HK-2 (cell line): ENCODE results near the gene EFEMP1.
"Not testable (repeated sequence)": the region's sequence is repeated elsewhere in the genome, so short reads cannot be mapped to it uniquely, and the experiment has no call there.

Experiments used
- DNase-seq: peaks from one replicate; pipeline ENCODE4 v3.0.0-alpha.2; 2018; ENCODE audit not compliant: unreplicated experiment

EFEMP1 gene

DNA sequence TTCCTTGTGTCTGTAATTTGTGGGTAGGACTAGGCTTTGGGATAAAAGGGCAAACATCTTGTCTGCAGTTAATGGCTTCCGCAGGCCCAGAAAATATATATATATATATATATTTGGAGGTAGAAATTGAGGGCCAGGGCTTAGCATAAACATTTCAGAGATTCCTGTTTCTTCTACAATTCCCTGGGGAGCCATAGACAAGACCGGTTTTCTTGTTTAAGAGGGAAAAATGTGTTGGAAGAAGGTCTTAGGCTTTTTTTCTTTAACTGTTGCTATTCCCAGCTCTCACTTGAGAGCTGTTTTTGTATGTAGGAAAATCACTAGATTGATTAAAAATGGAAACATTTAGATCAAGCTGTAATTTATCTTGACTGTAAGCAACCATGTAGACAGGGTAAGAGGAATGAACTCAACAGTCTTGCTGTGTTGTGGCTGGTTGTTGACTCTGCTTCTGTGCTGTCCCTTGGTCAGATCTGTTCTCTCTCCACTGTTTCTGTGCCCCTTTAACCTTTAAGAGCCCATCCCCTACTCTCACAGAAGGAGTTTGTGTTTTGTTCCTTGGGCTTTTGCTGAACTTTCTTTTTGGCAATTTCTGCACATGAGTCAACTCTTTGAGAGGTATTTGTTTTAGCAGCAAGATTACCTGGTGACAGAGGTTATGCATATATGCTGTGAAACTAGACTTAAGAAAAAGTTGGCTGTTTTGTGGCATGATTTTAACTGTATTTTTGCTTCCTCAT, 58.3 kb downstream of the EFEMP1 start:
- no peak for DNase-seq

DNA sequence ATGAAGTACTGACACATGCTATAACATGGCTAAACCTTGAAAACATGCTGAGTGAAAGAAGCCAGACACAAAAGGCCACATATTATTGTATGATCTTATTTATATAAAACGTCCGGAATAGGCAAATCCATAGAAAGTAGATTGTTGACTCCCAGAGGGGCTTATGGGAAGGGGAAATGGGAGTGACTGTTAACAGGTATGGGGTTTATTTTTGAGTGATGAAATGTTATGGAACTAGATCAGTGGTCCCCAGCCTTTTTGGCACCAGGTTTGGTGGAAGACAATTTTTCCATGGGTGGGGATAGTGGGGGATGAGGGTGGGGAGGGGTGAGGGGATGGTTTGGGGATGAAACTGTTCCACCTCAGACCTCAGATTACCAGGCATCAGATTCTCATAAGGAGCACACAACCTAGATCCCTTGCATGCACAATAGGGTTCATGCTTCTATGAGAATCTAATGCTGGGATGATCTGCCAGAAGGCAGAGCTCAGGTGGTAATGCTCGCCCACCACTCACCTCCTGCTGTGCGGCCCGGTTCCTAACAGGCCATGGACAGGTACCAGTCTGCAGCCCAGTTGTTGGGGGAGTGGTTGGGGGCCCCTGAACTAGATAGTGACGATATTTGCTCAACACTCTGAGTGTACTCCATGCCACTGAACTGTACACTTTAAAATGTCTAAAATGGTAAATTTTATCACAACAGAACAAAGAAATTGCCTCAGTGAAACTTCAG, 59.1 kb downstream of the EFEMP1 start:
- DNase-seq, result no peak

DNA sequence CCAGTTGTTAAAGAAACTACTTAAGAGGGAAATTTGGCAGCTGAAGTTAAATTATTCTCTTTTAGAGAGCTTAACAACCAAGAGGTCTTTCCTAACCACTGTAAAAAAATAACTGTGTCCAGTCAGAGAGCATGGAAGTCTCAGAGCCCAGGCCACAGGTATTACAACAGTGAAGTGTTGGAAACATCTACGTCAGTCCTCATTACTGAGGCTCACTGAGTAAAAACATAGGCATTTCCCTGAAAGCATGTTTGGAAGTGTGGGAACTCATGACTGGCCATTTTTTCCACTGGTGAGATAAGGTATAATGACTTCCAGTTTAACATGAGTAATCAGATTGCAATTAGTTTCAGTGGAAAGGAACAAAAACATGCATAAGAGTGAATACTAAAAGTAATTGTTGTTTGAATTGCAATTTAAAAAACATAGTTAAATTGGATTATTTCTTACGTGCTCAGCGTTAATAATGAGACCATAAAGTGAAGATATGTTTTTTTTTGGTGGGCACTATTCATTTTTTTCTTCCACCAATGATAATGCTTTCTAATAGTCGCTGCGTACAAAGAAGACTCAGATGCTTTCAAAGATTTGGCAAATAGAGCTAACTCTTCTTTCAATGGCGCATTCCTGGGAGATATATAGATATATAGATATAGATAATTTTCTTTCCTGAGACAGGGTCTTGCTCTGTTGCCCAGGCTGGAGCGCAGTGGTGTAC, 60.8 kb downstream of the EFEMP1 start:
- DNase-seq, result peak; percentile 54

DNA sequence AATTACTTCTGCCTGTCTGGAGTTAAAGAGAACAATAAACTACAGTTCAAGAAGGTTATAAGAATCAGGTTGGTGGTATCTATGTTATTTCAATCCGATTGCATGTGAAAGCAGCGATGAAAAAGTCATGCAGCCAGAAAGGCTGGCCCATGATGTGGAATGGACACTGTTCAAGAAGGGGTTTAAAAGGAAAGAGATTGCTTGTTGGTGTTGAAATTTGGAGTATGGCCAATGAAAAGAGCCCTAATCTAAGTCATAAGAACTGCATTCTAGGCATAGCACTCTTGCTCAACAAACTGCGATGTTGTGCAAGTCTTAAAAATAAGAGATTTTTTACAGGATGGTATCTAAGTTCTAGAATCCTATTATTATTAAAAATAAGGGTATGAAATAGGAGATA, 61.3 kb downstream of the EFEMP1 start:
- DNase-seq, result no peak

DNA sequence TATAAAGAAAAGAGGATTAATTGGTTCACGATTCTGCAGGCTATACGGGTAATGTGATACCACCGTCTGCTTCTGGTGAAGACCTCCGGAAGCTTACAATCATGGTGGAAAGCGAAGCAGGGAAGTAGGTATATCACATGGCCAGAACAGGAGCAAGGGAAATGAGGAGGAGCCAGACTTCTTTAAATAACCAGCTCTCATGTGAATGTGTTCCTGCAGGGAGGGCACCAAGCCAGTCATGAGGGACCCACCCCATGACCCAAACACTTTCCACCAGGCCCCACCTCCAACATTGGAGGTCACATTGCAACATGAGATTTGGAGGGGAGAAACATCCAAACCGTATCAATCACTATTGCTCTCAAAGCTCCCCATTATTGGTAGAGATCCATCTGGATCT, 61.8 kb downstream of the EFEMP1 start:
- no peak for DNase-seq

DNA sequence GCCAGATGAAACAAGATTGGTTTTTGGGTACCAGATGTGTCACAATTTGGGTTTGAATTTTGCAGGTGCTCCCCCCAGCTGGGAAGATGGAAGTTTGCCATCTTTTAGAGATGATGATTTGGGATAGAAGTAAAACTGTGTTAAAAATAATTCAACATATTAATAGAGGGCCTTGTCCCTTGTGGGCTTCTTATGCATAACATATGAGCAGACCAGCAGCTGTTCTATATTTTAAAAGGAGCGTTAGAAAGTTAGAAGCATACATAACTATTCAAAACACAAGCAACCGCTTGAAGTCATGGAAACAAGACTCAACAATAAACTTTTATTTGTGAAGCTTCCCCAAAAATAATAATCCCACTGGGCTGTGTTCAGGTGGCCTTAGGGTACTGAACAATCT, 62.8 kb downstream of the EFEMP1 start:
- no peak for DNase-seq

DNA sequence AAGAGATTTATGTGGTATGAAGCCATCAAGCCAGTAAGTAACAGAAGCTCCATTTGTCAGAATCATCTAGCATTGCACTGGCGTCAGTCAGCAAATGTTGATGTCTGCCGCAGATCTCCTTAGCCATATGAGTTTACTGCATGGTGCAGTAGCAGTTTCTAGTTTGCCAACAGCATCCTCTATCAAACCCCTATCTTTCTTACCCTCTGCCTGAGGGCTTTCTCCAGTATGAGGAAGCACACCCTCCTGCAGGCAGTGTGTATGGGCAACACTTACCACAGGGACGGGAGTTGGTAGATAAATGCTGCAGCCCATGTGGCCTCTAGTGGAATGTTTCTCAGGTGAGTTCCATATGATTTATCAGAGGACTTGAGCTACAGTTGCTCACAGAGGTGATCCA, 63.7 kb downstream of the EFEMP1 start:
- no peak for DNase-seq

DNA sequence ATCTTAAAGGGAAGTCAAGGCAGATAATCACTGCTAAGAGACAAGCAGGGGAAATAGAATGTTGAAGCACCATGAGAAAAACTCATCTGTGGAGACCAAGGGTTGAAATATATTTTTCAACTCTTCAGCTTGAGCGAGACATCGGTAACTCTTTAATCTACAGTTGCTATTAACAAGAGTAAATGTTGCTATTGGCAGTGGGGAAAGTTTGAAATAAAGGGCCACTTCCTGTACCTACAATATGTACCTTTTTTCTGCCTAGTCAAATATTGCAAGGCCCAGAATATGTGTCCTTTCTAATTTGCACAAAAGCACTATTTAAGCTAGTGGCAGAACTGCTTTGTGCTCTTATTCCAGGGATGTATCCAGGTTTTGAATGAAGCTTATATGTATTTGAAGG, 65.8 kb downstream of the EFEMP1 start:
- no peak for DNase-seq

DNA sequence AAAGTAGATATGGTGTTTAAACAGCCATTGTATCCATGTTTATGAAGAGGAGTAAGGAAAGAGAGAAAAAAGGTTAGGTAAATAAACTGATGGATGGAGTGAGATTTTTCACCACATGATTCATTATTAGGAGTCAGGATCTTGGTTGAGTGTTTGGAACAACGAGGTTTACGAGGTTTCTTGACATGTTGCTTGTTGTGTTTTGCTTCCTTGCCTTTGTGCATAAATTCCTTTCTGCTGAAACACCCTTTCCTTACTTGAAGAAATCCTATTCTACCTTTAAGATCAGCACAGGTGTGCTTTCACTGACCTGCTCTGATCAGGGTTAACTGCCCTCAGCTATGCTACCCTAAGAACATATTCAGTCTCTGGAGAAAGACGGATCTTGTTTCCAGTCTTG, 66.6 kb downstream of the EFEMP1 start:
- no peak for DNase-seq

DNA sequence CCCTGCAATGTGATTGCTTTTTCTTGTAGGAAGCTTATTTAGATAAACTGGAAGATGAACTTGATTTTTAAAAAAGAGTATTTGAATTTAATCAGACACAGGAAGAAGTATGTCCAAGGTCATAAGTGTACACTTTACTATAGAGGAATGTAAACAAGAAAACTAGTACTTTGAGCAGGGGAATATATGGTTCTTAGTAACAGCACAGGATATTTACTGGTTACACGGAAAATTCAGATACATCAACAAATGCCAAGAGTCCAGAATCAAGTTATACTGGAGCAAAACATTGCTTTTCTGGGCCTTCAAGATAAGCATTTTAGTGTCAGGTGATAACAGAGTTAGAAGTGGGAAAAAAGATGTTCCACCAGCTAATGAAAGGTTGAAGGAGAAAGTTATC, 75.5 kb downstream of the EFEMP1 start:
- DNase-seq, result no peak

DNA sequence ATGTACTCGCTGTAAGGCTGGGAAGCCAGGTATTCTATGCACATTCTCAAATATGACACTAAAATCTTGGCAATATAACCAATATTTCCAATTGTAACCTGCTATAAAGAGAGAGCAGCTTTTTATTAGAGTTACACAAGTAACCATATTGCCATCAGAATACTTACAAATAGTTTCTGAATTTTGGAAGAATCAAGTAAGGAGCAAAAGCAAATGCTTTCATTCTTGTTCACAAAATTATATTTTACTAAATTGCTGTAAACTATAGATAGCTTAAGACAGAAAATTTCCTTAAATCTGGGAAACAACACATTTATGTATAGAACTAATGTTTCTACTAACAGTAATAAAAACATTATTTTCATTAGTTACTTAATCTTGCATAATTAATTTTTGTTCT, 77.2 kb downstream of the EFEMP1 start:
- no peak for DNase-seq

DNA sequence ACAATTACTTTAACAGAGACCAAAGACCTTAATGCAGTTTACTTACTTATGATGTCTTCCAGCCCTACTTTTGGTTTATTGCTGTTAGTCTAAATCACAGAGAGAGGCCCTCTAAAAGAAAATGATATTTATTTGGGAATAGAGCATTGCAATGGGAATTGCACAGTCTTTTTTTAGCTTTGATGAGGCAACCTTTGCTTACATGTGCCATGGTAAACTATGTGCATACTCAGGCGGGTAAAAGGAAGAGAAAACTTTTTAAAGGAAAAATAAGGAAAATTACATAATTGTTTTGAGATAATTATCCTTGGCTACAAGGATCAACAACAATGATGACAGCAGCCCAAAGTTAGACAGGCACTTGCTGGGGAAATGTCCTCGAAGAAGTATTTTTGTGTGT, 78.6 kb downstream of the EFEMP1 start:
- DNase-seq, result no peak

DNA sequence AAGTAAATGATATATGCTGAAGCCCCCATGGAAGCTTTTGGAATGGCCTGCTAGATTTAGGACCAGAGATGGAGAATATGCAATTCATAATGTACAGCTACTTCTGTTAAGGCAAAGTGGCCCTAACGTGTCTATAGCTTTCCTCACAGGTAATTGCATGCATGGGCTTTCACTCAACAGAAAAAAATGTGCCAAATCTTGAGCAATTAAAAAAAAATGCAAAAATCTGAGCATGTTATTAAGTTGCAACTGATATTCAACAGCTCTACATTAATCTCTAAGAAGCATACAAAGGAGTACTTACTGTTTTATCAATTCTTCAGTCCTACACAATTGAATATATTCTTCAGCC, 79.6 kb downstream of the EFEMP1 start:
- no peak for DNase-seq

DNA sequence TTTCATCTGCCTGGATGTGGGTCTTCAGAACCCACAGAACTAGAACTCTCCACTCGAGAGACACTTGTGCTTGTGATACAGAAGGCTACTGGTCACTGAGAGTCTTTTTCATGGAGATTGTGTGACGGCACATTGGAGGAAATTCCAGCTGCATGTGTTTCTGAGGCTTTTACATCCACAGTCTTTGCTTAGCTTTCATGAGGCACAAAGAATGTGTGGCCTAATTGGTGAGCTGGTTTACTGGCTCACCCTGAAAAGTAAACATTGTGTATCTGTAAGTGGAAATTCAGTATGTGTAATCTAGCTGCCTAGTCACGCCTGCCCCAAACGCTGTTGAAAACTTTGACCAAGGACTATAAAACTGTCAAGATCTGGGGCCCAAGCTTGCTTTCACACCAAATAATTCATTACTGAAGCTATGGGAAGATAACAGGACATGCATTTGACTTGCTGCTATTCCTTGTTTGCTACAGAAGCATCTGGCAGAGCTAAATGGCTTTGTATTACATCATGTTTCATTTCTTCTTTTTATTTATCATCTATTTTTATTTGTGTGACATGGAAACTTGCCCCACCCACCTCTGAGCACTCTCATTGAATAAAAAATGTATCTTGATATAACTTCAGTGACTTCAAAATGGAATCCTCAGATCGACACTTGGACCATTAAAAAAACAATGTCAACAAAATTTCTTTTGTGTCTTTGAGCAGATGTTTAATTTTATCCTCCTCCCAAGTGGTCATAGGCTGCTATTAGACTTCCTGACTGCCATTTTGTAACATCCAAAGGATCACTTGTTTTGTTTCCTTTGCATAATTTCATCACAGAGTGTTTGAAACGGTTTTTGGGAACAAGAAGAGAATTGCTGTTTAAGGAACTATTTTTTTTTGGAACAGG, 80.2 kb downstream of the EFEMP1 start:
- no peak for DNase-seq

DNA sequence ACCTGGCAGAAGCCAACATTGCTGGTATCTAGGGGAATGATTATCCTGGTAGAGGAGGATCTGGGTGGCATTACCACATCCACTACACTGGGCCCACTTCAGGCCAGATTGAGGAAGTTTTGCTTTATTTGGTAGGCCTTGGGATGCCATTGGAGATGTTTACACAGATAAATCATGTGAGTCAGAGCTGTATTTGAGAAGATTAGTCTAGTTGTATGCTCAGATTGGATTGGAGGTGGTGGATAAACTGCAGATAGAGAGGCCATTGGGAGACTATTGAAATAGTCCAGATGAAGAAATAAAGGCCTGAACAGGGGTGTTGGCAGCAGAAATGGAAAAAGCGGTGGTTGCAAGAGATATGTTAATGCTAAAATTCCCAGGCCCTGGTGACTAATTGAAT, 81.5 kb downstream of the EFEMP1 start:
- DNase-seq, result no peak

DNA sequence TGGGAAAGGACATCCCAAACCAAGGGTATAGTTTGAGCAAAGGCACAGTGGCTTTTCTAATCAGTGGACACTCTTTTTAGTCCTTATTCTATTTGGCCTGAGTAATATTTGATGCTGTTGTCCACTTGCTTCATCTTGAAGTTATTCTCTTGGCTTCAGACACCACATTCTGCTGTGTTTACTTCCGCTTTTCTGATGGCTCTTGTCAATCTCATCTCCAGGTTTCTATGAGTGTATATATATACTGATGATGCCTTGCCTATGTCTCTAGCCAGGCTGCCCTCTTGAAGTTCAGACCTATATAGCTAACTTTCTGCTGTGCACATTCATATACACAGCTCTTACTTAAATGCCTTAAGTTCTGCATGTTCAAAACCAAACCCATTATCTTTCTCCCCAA, 83.1 kb downstream of the EFEMP1 start:
- no peak for DNase-seq

DNA sequence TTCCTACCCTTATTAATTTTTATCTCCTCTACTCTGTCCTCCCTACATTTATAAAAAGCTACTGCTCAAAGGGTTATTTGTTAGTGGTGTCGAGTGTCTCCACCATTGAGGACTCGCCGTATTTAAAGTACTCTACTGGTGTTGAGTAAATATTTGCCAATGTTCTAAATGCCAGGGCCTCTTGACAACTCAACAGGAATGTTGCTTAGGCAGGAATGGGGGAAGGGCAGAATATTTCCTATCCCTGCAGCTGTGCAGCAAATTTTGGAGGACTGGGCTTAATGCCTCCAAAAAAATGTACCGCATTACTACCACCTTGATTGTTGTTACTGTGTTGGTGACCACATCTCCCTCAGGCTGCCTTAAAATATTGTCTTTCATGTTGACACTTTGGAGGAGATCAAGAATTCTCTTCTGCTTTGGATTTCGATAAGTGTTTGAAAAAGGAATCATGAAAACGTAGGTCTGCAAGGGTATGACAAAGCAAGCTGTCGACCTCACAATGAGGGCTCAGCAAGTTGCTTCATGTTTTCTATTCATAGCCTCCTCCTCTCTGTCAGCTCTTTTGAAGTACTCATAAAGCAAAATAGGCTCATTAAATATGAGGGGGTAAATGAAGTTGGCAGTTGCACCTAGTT, 84.3 kb downstream of the EFEMP1 start:
- no peak for DNase-seq

DNA sequence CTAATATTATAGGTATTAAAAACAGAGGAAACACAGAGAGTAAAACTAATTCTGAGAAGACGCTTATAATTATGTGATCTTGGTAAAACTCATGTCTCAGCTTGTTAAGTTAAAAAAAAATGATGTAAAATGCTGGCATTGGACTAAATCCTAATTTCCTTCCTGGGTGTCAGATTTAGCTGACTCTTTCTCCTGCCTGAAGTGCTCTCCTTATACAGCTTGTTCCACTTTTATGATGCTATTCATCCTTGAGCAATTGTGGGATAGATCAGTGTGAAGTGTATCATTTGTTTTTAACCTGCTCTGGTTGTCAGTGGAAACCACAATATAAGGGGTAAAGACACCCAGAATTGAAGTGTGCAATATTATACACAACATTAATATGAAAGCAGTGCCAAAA, 84.9 kb downstream of the EFEMP1 start:
- DNase-seq, result no peak

DNA sequence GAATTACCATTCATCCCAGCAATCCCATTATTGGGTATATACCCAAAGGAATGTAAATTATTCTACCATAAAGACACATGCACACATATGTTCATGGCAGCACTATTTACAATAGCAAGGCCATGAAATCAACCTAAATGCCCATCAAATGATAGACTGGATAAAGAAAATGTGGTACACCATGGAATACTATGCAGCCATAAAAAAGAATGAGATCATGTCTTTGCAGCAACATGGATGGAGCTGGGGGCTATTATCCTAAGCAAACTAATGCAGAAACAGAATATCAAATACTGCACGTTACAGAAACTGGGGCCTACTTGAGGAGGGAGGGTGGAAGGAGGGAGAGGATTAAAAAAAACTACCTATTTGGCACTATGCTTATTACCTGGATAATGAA, 85.5 kb downstream of the EFEMP1 start:
- DNase-seq, result not testable (repeated sequence)

DNA sequence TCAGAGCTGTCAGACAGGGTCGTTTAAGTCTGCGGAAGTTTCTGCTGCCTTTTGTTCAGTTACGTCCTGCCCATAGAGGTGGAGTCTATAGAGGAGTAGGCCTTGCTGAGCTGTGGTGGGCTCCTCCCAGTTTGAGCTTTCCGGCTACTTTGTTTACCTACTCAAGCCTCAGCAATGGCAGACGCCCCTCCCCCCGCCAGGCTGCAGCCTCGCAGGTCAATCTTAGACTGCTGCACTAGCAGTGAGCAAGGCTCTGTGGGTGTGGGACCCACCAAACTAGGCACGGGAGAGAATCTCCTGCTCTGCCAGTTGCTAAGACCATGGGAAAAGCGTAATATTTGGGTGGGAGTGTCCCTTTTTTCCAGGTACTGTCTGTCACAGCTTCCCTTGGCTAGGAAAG, 86.5 kb downstream of the EFEMP1 start:
- no peak for DNase-seq

DNA sequence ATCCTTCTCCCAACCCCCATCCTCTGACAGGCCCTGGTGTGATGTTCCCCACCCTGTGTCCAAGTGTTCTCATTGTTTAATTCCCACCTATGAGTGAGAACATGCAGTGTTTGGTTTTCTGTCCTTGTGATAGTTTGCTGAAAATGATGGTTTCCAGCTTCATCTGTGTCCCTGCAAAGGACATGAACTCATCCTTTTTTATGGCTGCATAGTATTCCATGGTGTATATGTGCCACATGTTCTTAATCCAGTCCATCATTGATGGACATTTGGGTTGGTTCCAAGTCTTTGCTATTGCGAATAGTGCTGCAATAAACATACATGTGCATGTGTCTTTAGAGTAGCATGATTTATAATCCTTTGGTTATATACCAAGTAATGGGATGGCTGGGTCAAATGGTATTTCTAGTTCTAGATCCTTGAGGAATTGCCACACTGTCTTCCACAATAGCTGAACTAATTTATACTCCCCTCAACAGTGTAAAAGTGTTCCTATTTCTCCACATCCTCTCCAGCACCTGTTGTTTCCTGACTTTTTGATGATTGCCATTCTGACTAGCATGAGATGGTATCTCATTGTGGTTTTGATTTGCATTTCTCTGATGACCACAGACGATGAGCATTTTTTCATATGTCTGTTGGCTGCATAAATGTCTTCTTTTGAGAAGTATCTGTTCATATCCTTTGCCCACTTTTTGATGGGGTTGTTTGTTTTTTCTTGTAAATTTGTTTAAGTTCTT, 91.7 kb downstream of the EFEMP1 start:
- DNase-seq, result not testable (repeated sequence)
